Activated T-cell treated with anti-CD3 and anti-CD28 coated beads for 48 hours (primary cell): ENCODE data around the gene TCFL5.

Experiments used
- DNase-seq: peaks from one replicate; pipeline ENCODE4 v3.0.0-alpha.2; 2020; ENCODE audit warnings: low read depth

Gene TCFL5

GRCh38 chr20:62809530-62810428 is 51.8 kb downstream of the TCFL5 start:
- DNase-seq: no peak

GRCh38 chr20:62808211-62808865 is 53.3 kb downstream of the TCFL5 start:
- DNase-seq: peak; percentile 65

- DNase-seq: no peak
Observed at GRCh38 chr20:62807444-62808210, 54.0 kb downstream of the TCFL5 start.

- DNase-seq: no peak
Observed at GRCh38 chr20:62806383-62807050, 55.1 kb downstream of the TCFL5 start.

- DNase-seq: no peak
Observed at GRCh38 chr20:62805711-62806382, 55.8 kb downstream of the TCFL5 start.

- no peak for DNase-seq
Observed at GRCh38 chr20:62805155-62805710, 56.4 kb downstream of the TCFL5 start.

GRCh38 chr20:62804627-62805154 is 56.9 kb downstream of the TCFL5 start, which contains the start of gene OGFR:
OGFR (plus strand) TSS chr20:62804835; CDS start chr20:62804860, 25 bp downstream.
- peak; percentile 62 for DNase-seq

- DNase-seq: no peak
Observed at GRCh38 chr20:62804021-62804626, 57.5 kb downstream of the TCFL5 start.

- DNase-seq: no peak
Observed at GRCh38 chr20:62802026-62802712, 59.5 kb downstream of the TCFL5 start.

- no peak for DNase-seq
Observed at GRCh38 chr20:62801284-62802010, 60.2 kb downstream of the TCFL5 start.

- no peak for DNase-seq
Observed at GRCh38 chr20:62800314-62801259, 61.0 kb downstream of the TCFL5 start.

GRCh38 chr20:62799873-62800272 is 61.7 kb downstream of the TCFL5 start:
- no peak for DNase-seq

GRCh38 chr20:62799459-62799858 is 62.2 kb downstream of the TCFL5 start:
- DNase-seq: no peak

- DNase-seq: no peak
Observed at GRCh38 chr20:62799036-62799435, 62.6 kb downstream of the TCFL5 start.

GRCh38 chr20:62797671-62798532 is 63.7 kb downstream of the TCFL5 start:
- DNase-seq: no peak

GRCh38 chr20:62796699-62797491 is 64.7 kb downstream of the TCFL5 start:
- no peak for DNase-seq
